Kidney epithelial cell (primary cell): ENCODE data around the gene MUC2. TPM values are rescaled to one million over a fixed set of nuclear protein-coding genes. Genes with fewer than 3 reads are reported as not detected.

Source experiments
- DNase-seq: peaks from one replicate; pipeline ENCODE4 v3.0.0-alpha.2; 2010; ENCODE audit warnings: low read depth
- H3K27me3 ChIP-seq: 2 replicates; pipeline ENCODE4 v1.6.0; 2011; ENCODE audit warnings: low read length; ENCODE audit not compliant: control insufficient read depth, insufficient read depth
- H3K36me3 ChIP-seq: 2 replicates; pipeline ENCODE4 v1.5.1; 2011; ENCODE audit warnings: low read length; ENCODE audit not compliant: control insufficient read depth, insufficient read depth
- H3K4me3 ChIP-seq: 2 replicates; pipeline ENCODE4 v1.5.1; 2011; ENCODE audit warnings: low read depth, mild to moderate bottlenecking, control low read depth, low read length
- CTCF ChIP-seq: IDR thresholded peaks from 2 replicates; pipeline ENCODE4 v1.5.1; 2011; ENCODE audit warnings: mild to moderate bottlenecking, moderate library complexity, low read length, control low read depth, inconsistent platforms; ENCODE audit not compliant: insufficient read depth, poor library complexity, severe bottlenecking
- total RNA-seq: library from RNA; depleted of rRNA; stranded (reverse); fragments of >200 nt; gene quantifications from 2 replicates; pipeline ENCODE4 v1.2.3, GENCODE V29; 2015

MUC2 gene
- total RNA-seq, 1 donor from 2014 or later, result not detected

GRCh38 chr11:1078191-1078601, 3.5 kb downstream of the MUC2 start:
- no peaks in the 10 kb centered on the region for H3K36me3 ChIP-seq
- no peak for TF ChIP-seq CTCF
- H3K27me3 ChIP-seq, result no peaks in the 10 kb centered on the region
- H3K4me3 ChIP-seq, result no peak overlapping the region
- no peak for DNase-seq

GRCh38 chr11:1081601-1082311, 7.1 kb downstream of the MUC2 start:
- Histone ChIP-seq H3K27me3 (peaks cover 2% of the 10 kb centered on the region), H3K4me3 (no peak overlapping the region), H3K36me3 (no peaks in the 10 kb centered on the region)
- no peak for TF ChIP-seq CTCF
- DNase-seq, result no peak

GRCh38 chr11:1082346-1082727, 7.7 kb downstream of the MUC2 start:
- Histone ChIP-seq H3K4me3 (no peak overlapping the region), H3K36me3 (no peaks in the 10 kb centered on the region), H3K27me3 (peaks cover 2% of the 10 kb centered on the region)
- no peak for DNase-seq
- TF ChIP-seq CTCF, result no peak

- Histone ChIP-seq H3K27me3 (peaks cover 2% of the 10 kb centered on the region), H3K4me3 (no peak overlapping the region), H3K36me3 (no peaks in the 10 kb centered on the region)
- DNase-seq, result no peak
- no peak for TF ChIP-seq CTCF
These were observed 8.3 kb downstream of the MUC2 start for GRCh38 chr11:1082728-1083620.

- Histone ChIP-seq H3K36me3 (no peaks in the 10 kb centered on the region), H3K4me3 (no peak overlapping the region), H3K27me3 (peaks cover 2% of the 10 kb centered on the region)
- no peak for TF ChIP-seq CTCF
- no peak for DNase-seq
These were observed 9.2 kb downstream of the MUC2 start for GRCh38 chr11:1083621-1084551.
